ENCODE measurements around the gene REPIN1.

REPIN1 gene

DNA sequence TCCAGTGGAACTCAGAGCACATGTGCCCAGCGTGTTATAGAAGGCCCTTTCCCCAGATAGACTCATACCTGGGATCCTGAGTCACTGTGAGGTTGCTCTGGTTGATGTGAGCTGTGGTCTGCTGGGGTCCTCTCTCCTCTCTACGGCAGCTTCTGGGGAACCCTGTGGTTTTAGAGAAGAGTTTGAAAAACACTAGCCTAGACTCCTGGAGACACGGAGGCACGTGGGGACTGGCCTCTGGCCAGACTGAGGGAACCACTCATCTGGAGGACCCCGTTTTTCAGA, 20.9 kb downstream of the REPIN1 start:
- intact Hi-C loops (cut with micrococcal nuclease): loop anchor here (2.0 kb wide), 1 partner anchor 33 kb away; no protein-coding TSS in a partner anchor
- Mint-ChIP-seq H3K4me3 (no peak overlapping the region), H3K4me1 (ENCODE audit: low read depth) (peaks cover 18% of the 10 kb centered on the region), H3K27ac (no peak overlapping the region), H3K9me3 (no peaks in the 10 kb centered on the region), H3K27me3 (no peaks in the 10 kb centered on the region), H3K36me3 (ENCODE audit: low read depth) (peaks cover 47% of the 10 kb centered on the region)

DNA sequence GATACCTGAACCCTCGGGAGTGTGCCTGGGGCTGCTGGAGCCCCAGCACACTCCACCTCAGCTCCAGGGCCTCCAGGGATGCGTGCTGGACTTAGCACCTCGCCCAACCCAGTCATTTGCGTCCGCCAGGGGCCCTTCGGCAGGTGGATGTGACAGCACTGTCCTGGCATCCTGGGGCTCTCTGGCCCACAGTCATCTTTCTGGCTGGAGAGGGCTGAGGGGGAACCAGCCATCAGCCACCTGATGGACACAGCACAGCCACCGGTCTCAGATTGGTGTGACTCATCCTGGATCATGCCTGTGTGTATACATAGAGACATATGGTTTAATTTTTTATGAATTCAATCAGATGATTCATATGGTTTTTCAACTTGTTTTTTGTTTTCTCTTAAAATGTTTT, 21.6 kb downstream of the REPIN1 start:
- Mint-ChIP-seq H3K36me3 (ENCODE audit: low read depth) (peaks cover 47% of the 10 kb centered on the region), H3K9me3 (no peaks in the 10 kb centered on the region), H3K4me3 (no peak overlapping the region), H3K27me3 (no peaks in the 10 kb centered on the region), H3K4me1 (ENCODE audit: low read depth) (peaks cover 12% of the 10 kb centered on the region), H3K27ac (no peak overlapping the region)
- intact Hi-C loops (cut with micrococcal nuclease): no loop called here

DNA sequence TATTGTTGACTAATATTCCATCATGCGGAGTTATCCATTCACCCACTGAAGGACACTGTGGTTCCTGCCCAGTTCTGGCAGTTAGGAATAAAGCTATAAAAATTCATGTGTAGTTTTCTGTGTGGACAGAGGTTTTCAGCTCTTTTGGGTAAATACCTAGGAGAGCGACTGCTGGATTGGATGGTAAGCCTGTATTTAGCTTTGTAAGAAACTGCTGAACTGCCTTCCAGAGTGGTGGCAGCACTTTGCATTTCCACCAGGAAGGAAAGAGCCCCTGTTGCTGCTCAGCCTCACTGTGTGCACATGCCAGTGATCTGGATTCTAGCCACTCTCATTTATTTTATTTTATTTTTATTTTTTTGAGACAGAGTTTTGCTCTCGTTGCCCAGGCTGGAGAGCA, 24.7 kb downstream of the REPIN1 start:
- Mint-ChIP-seq H3K27me3 (no peaks in the 10 kb centered on the region), H3K4me1 (ENCODE audit: low read depth) (peaks cover 7% of the 10 kb centered on the region), H3K36me3 (ENCODE audit: low read depth) (peaks cover 56% of the 10 kb centered on the region), H3K9me3 (no peaks in the 10 kb centered on the region), H3K27ac (no peak overlapping the region), H3K4me3 (no peak overlapping the region)
- intact Hi-C loops (cut with micrococcal nuclease): no loop called here

DNA sequence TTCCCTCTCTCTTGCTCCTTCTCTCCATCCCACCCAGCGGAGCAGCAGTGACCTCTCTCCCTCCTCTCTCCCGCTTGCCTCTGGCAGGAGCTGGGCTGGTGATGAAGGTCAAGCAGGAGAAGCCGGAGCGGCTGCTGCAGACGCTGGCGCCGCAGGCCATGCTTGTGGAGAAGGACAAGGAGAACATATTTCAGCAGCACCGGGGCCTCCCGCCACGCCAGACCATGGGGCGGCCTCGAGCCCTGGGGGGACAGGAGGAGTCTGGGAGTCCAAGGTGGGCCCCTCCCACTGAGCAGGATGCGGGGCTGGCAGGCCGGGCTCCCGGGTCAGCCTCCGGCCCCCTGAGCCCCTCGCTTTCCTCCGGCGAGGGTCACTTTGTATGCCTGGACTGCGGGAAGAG, 27.8 kb downstream of the REPIN1 start:
- Mint-ChIP-seq H3K27me3 (no peaks in the 10 kb centered on the region), H3K27ac (no peak overlapping the region), H3K4me3 (no peak overlapping the region), H3K36me3 (ENCODE audit: low read depth) (peaks cover 42% of the 10 kb centered on the region), H3K4me1 (ENCODE audit: low read depth) (peaks cover 7% of the 10 kb centered on the region), H3K9me3 (no peaks in the 10 kb centered on the region)
- intact Hi-C loops (cut with micrococcal nuclease): no loop called here

DNA sequence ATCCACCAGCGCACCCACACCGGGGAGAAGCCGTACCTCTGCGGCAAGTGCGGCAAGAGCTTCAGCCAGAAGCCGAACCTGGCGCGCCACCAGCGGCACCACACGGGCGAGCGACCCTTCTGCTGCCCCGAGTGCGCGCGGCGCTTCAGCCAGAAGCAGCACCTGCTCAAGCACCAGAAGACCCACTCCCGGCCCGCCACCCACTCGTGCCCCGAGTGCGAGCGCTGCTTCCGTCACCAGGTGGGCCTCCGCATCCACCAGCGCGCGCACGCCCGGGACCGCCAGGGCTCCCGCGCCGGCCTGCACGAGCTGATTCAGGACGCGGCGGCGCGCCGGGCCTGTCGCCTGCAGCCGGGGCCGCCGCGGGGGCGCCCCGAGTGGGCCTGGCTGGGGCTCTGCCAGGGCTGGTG, 28.2 kb downstream of the REPIN1 start:
- no peak overlapping the region for H3K27ac Mint-ChIP-seq
- peaks cover 42% of the 10 kb centered on the region for H3K36me3 Mint-ChIP-seq (ENCODE audit: low read depth)
- intact Hi-C loops (cut with micrococcal nuclease): no loop called here
- H3K27me3 Mint-ChIP-seq: no peaks in the 10 kb centered on the region
- no peaks in the 10 kb centered on the region for H3K9me3 Mint-ChIP-seq
- H3K4me1 Mint-ChIP-seq (ENCODE audit: low read depth): peaks cover 8% of the 10 kb centered on the region
- H3K4me3 Mint-ChIP-seq: no peak overlapping the region

DNA sequence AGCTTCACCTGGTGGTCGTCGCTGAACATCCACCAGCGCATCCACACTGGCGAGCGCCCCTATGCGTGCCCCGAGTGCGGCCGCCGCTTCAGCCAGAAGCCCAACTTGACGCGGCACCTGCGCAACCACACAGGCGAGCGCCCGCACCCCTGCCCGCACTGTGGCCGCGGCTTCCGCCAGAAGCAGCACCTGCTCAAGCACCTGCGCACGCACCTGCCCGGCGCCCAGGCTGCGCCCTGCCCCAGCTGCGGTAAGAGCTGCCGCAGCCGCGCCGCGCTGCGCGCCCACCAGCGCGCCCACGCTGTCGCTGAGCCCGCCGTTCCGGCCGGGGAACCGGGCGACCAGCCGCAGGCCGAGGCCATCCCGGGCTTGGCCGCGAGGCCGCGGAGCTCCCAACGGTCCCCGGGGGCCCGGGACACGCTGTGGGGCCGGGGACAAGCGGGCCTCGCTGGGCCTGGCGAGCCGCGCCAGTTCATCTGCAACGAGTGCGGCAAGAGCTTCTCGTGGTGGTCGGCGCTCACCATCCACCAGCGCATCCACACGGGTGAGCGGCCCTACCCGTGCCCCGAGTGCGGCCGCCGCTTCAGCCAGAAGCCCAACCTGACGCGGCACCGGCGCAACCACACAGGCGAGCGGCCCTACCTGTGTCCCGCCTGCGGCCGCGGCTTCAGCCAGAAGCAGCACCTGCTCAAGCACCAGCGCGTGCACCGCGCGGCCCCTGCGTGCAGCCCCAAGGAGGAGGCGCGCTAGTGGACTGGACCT, 28.9 kb downstream of the REPIN1 start:
- no peaks in the 10 kb centered on the region for H3K27me3 Mint-ChIP-seq
- peaks cover 8% of the 10 kb centered on the region for H3K4me1 Mint-ChIP-seq (ENCODE audit: low read depth)
- no peak overlapping the region for H3K4me3 Mint-ChIP-seq
- H3K9me3 Mint-ChIP-seq: no peaks in the 10 kb centered on the region
- H3K36me3 Mint-ChIP-seq (ENCODE audit: low read depth): peaks cover 38% of the 10 kb centered on the region
- intact Hi-C loops (cut with micrococcal nuclease): no loop called here
- H3K27ac Mint-ChIP-seq: no peak overlapping the region

DNA sequence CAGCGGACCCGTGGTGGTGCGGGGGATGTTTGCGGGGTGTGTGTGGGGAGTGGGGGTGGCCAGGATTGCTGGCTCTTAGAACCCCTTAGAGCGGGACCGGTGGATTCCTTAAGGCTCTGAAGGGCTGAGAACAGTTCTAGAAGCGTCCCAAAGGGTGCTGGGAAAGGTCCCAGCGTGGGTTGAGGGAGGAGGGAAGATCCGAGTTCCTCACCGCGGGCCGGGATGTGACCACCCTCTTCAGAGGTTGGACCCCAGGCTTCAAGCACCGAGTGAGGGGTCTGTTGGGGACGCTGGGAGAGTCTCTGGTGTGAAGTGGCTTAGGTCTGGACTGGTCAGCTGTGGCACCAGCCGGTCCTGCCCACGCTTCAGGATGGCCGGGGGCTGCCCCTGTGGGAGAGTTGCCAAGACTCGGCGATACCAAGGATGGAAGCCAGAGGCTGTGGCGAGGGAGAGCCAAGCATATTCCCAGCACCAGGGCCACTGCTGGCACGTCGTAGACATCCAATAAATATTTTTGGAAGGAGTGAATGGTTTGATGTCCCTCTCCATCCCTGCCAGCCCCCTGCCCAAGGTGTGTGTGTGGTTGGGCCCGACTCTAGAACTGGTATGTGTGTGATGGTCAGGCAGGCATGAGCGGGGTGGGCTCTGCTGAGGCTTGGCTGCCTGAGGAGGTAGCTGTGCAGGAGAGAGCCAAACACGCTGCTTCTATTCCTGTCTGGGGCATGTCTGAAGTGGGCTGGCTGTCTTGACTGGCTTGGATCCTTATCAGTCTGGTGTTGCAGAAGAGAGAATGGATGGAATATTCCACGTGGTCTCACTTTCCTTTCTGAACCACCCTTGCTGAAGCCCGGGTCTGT, 29.7 kb downstream of the REPIN1 start:
- intact Hi-C loops (cut with micrococcal nuclease): no loop called here
- peaks cover 36% of the 10 kb centered on the region for H3K36me3 Mint-ChIP-seq (ENCODE audit: low read depth)
- H3K9me3 Mint-ChIP-seq: no peaks in the 10 kb centered on the region
- H3K4me3 Mint-ChIP-seq: no peak overlapping the region
- peaks cover 1% of the 10 kb centered on the region for H3K27me3 Mint-ChIP-seq
- no peak overlapping the region for H3K27ac Mint-ChIP-seq
- peaks cover 8% of the 10 kb centered on the region for H3K4me1 Mint-ChIP-seq (ENCODE audit: low read depth)

DNA sequence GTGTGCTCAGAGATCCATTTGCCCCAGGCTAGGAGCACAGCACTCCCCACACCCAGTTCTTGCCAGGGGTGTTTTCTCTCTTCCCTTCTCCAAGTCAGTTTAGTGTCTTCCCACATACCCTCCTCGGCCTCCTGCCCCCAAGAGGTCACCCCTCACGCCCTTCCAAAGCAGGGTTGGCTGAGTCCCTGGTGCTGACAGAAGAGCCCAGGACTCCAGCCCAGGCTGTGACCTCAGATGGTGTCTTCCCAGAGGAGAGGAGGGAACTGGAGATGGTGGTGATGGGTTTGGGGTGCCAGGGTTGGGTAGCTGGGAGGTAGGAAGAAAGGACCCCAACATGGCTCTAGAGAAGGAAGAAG, 30.3 kb downstream of the REPIN1 start:
- H3K36me3 Mint-ChIP-seq (ENCODE audit: low read depth): peaks cover 36% of the 10 kb centered on the region
- H3K27me3 Mint-ChIP-seq: peaks cover 1% of the 10 kb centered on the region
- no peak overlapping the region for H3K4me3 Mint-ChIP-seq
- no peaks in the 10 kb centered on the region for H3K9me3 Mint-ChIP-seq
- intact Hi-C loops (cut with micrococcal nuclease): no loop called here
- H3K27ac Mint-ChIP-seq: no peak overlapping the region
- peaks cover 10% of the 10 kb centered on the region for H3K4me1 Mint-ChIP-seq (ENCODE audit: low read depth)

DNA sequence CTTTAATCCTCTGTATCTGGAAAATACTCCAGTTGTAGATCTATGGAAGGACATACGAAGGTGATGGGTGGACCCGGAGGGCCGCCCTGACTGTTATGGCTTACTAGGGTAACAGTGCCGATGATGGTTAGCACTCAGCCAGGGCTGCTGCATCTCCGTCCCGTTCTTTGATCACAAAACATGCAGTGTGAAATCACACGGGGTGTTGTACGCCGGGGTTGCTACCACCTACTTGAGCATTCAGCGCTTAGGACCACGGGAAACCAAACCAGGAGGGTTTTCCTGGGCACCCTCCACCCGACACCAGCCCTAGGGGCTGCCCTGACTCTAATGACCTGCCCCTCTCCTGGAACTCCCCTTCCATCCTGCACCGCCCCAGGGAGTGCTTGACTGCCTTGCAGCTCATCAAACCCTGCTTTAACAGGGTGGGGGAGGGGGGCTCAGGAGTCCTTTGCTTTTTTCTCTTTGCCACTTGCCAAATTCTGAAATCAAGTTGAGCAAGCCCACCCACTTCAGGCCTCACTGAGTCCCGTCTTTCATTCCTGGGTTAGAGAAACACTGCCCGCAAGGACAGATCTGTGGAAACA, 30.9 kb downstream of the REPIN1 start:
- intact Hi-C loops (cut with micrococcal nuclease): no loop called here

DNA sequence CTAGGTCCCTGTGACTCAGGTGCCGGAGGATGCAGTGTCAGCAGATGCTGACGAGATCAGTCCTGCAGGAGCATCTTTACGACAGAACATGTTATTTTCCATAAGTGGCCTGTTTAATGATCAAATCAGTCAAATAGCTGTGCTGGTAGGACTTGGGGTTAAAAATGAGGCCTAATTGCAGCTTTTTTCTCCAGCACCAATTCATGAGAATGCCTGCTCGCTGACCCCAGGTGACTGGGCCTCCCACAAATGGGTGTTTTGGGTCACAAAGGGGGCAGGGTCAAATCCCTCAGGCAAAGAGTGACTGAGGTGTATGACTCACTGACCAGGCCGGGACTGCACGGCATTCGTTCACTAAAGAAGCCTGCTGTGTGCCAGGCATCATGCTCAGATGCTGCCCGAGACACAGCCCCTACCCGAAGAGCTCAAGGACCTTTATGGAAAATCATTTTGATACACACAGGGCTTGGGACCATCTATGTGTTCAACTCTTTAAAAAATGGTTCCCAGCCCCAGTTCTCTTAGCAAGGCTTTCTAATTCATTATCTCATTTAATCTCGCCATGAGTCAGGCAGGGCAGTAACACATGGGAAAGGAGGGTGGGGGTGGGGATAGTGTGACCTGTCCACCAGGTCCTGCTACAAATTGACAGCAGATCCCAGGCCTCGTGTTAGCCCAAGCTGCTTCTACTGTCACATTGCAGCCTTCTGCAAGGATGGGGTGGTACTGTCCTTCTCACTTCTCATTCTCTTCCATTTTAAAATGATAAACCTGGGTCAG, 31.6 kb downstream of the REPIN1 start:
- Mint-ChIP-seq H3K36me3 (ENCODE audit: low read depth) (peaks cover 36% of the 10 kb centered on the region), H3K27ac (no peak overlapping the region), H3K4me3 (no peak overlapping the region), H3K27me3 (peaks cover 4% of the 10 kb centered on the region), H3K9me3 (no peaks in the 10 kb centered on the region), H3K4me1 (ENCODE audit: low read depth) (peaks cover 19% of the 10 kb centered on the region)
- intact Hi-C loops (cut with micrococcal nuclease): no loop called here

More for the DNA sequence above, 30.9 kb downstream of the REPIN1 start:
- H3K36me3 Mint-ChIP-seq (ENCODE audit: low read depth): peaks cover 36% of the 10 kb centered on the region
- H3K4me3 Mint-ChIP-seq: no peak overlapping the region
- peaks cover 4% of the 10 kb centered on the region for H3K27me3 Mint-ChIP-seq
- no peaks in the 10 kb centered on the region for H3K9me3 Mint-ChIP-seq
- H3K27ac Mint-ChIP-seq: no peak overlapping the region
- H3K4me1 Mint-ChIP-seq (ENCODE audit: low read depth): peaks cover 16% of the 10 kb centered on the region

DNA sequence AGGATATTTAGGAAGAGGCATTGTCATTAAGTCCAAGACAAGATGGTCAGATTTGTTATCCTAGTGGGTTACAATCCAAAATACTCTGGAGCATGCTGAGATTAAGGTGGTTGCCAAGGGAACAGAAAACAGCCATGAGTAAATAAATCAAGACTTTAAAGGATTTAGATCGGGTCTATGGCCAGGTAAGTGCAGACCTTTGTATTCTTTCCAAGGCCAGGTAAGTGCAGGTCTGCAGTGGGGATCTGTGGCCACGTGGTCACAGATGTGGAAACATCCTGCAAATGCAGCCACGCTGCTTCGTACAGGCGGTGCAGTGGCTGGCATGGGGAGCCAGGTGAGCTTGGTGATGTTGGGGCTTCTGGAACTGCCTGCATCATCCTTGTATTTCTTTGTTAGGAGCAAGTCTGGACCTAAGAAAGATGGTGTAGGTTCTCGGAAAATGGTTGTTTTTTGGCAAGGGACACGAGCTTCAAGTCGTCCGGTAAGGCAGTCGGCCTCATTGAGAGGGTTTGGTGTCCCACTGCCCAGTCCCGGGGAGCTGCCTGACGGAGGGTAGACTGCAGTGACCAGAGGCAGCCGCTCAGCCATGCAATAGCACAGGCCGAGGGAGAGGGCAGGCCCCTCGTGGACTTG, 32.3 kb downstream of the REPIN1 start:
- Mint-ChIP-seq H3K4me1 (ENCODE audit: low read depth) (peaks cover 25% of the 10 kb centered on the region), H3K27ac (no peak overlapping the region), H3K36me3 (ENCODE audit: low read depth) (peaks cover 29% of the 10 kb centered on the region), H3K4me3 (no peak overlapping the region), H3K9me3 (no peaks in the 10 kb centered on the region), H3K27me3 (peaks cover 5% of the 10 kb centered on the region)
- intact Hi-C loops (cut with micrococcal nuclease): no loop called here

DNA sequence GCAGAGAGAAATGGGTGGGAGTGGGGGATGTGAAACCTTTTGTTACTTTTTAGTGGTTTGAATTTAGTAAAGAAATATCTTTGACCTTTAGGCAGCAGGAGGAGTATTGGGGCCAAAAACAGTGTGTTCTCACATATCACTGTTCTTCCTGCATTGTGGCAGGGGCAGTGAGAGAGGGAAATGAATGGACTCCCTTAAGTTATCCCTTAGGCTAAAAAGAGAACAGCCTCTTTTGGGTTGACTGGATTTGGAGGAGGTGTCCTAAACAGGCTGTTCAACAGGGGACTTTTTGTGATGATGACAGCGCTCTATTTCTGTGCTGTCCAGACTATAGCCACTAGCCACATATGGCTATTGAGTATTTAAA, 32.8 kb downstream of the REPIN1 start:
- Mint-ChIP-seq H3K27ac (no peak overlapping the region), H3K4me1 (ENCODE audit: low read depth) (peaks cover 30% of the 10 kb centered on the region), H3K36me3 (ENCODE audit: low read depth) (peaks cover 24% of the 10 kb centered on the region), H3K27me3 (peaks cover 7% of the 10 kb centered on the region), H3K9me3 (no peaks in the 10 kb centered on the region), H3K4me3 (no peak overlapping the region)
- intact Hi-C loops (cut with micrococcal nuclease): no loop called here

DNA sequence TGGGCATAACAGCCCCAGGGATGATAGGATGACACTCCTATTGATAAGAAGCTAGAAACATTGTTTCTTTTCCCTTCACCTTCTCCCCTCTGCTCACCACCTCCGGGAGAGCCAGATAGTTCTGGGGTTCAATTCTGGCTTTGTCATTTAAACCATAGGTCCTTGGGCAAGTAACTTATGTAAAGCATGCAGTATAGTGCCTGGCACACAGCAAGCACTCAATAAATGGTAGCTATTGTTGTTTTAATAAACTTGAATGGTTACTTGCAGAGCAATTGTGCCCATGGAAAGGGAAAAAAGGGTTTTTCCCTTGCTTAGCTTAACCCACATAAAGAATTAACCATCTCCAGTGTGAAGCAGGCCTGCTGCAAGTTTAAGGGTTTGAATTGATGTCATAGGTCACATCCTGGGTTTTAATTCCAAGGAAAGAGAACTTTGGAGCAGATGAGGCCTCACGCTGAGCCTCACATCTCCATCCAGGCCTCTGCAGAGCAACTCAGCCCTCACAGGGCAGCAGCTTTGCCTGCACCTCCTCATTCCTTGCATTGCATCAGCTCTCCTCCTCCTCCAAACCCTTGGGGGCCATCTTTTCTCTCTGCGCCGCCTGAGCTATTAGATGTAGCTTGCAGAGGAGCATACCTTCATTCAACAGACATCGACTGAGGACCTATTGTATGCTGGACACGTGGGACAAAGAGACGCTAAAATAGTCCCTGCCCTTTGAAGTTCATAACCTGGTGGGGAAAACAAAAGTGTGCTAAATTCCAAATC, 33.4 kb downstream of the REPIN1 start:
- Mint-ChIP-seq H3K27ac (no peak overlapping the region), H3K36me3 (ENCODE audit: low read depth) (peaks cover 18% of the 10 kb centered on the region), H3K9me3 (no peaks in the 10 kb centered on the region), H3K4me3 (no peak overlapping the region), H3K27me3 (peaks cover 7% of the 10 kb centered on the region), H3K4me1 (ENCODE audit: low read depth) (peaks cover 34% of the 10 kb centered on the region)
- intact Hi-C loops (cut with micrococcal nuclease): no loop called here
